ENCODE results near the gene PARS2. TPM values are rescaled to one million over a fixed set of nuclear protein-coding genes. Genes with fewer than 3 reads are reported as not detected.
A peak's percentile ranks its signal among the peaks of the same experiment; 100 is the strongest.

Gene PARS2
- total RNA-seq, 1 experiment from 2014 or later: 9.6 TPM

GRCh38 chr1:54810153-54810942 is 46.0 kb upstream of the PARS2 start:
- no peak overlapping the region for H3K27ac ChIP-seq (ENCODE audit: low read depth, low read length)
- H3K4me2 ChIP-seq (ENCODE audit: low read length): peak overlapping the region; percentile 24
- ATAC-seq: peak; percentile 93
- no peak for TF ChIP-seq CBX3 (IDR thresholded peaks at IDR 0.05; ENCODE audit: low read depth)
- TF ChIP-seq FOSL1 (IDR thresholded peaks at IDR 0.05; ENCODE audit: low read depth): no peak
- peak; percentile 89 to 92 (median 90) for TF ChIP-seq CTCF (IDR thresholded peaks at IDR 0.05 in 2 of 3, conservative IDR thresholded peaks at IDR 0.05 in 1 of 3; ENCODE audit: borderline replicate concordance in 1 of 3, insufficient read depth in 1 of 3, low read depth in 2 of 3, low read length in 2 of 3)
- no peak for TF ChIP-seq ZFX (IDR thresholded peaks at IDR 0.05)
- no peak for TF ChIP-seq YY1 (IDR thresholded peaks at IDR 0.05; ENCODE audit: extremely low read depth, insufficient replicate concordance, low read depth, low read length)
- peak; percentile 98 for TF ChIP-seq RAD21 (IDR thresholded peaks at IDR 0.05; ENCODE audit: low read depth)
- TF ChIP-seq POLR2A (IDR thresholded peaks at IDR 0.05; ENCODE audit: borderline replicate concordance, extremely low read depth, insufficient read depth, insufficient read length): no peak
- TF ChIP-seq TCF7L2 (IDR thresholded peaks at IDR 0.05; ENCODE audit: borderline replicate concordance, extremely low read depth, insufficient read depth, insufficient read length): no peak
- TF ChIP-seq JUND (IDR thresholded peaks at IDR 0.05): no peak
- TF ChIP-seq SIN3A (IDR thresholded peaks at IDR 0.05; ENCODE audit: low read depth): no peak
- BruUV-seq (replicated peaks): no TSS peak
- intact Hi-C loops (cut with micrococcal nuclease): loop anchor here (1.0 to 5.0 kb wide), 4 partner anchors 138 to 740 kb away; no protein-coding TSS in a partner anchor
- RAD21 ChIA-PET (ENCODE audit: low non-redundant PET in 1 of 2, low total read pairs in 2 of 2, uncharacterized antibody in 2 of 2, unreplicated experiment in 2 of 2): interaction anchor here in 1 of 2 experiments (0.6 kb wide), 1 partner anchor 52 kb away, joined by 3 read pairs; no protein-coding TSS in a partner anchor
- no peaks in the 10 kb centered on the region for H3K79me2 ChIP-seq (ENCODE audit: insufficient read depth, low read length)
- H3K27me3 ChIP-seq (ENCODE audit: insufficient read depth, low read length): no peaks in the 10 kb centered on the region
- DNase-seq (ENCODE audit: low read depth, low spot score): peak; percentile 43
- POLR2A ChIA-PET: no interaction called here
- H3K9me2 ChIP-seq (ENCODE audit: insufficient read depth): no peaks in the 10 kb centered on the region
- H3K36me3 ChIP-seq (ENCODE audit: control insufficient read depth in 1 of 2, insufficient read depth in 2 of 2, low read length in 2 of 2): no peaks in the 10 kb centered on the region
- H4K20me1 ChIP-seq (ENCODE audit: insufficient read depth): no peaks in the 10 kb centered on the region
- H3K9ac ChIP-seq (ENCODE audit: low read length): no peak overlapping the region
- H3K4me3 ChIP-seq (replicated peaks in 1 of 2; ENCODE audit: low read depth in 1 of 2, low read length in 2 of 2): no peak overlapping the region
- CTCF ChIA-PET: interaction anchor here (1.2 to 2.0 kb wide), 4 partner anchors 9 to 949 kb away, joined by 3 to 6 read pairs (median 4); no protein-coding TSS in a partner anchor
- no peaks in the 10 kb centered on the region for H3K9me3 ChIP-seq (ENCODE audit: control insufficient read depth in 1 of 2, insufficient read depth in 1 of 2, low read depth in 1 of 2, low read length in 2 of 2)
- H3K4me1 ChIP-seq (ENCODE audit: control insufficient read depth in 1 of 2, insufficient read depth in 2 of 2, low read length in 2 of 2): peaks cover 7 to 36% of the 10 kb centered on the region in 2 experiments
- peak overlapping the region; percentile 86 for H2AFZ ChIP-seq (ENCODE audit: low read depth, low read length, poor library complexity, severe bottlenecking)
